Activated CD4-positive, alpha-beta T cell treated with anti-CD3 and anti-CD28 coated beads for 36 hours (primary cell): ENCODE measurements around the gene VAPB. TPM values are rescaled to one million over a fixed set of nuclear protein-coding genes. Genes with fewer than 3 reads are reported as not detected.
"Not testable (repeated sequence)": the region's sequence is repeated elsewhere in the genome, so short reads cannot be mapped to it uniquely, and the experiment has no call there.

ENCODE experiments used
- ATAC-seq: fragments of 200-7000 bp; cut with Tn5 transposase; one replicate; pipeline ENCODE4 v1.10.0; 2021; ENCODE audit warnings: mild to moderate bottlenecking, moderate library complexity
- CTCF ChIA-PET: fragments of 350-600 bp; sonication (Branson Sonifier 250); formaldehyde crosslinking; loops from one replicate; lab custom pipeline; 2021; ENCODE audit warnings: antibody characterized with exemption; lab: Charles Lee
- POLR2A ChIA-PET: fragments of 350-600 bp; sonication (Branson Sonifier 250); formaldehyde crosslinking; loops from one replicate; lab custom pipeline; 2021; ENCODE audit warnings: antibody characterized with exemption, inconsistent platforms; lab: Charles Lee
- DNase-seq: peaks from one replicate; pipeline ENCODE4 v3.0.0-alpha.2; 2020
- H3K27ac Mint-ChIP-seq: one replicate; pipeline ENCODE4 v1.8.0; 2021; ENCODE audit warnings: mixed read lengths
- H3K27me3 Mint-ChIP-seq: one replicate; pipeline ENCODE4 v1.8.0; 2021; ENCODE audit warnings: mixed read lengths
- H3K36me3 Mint-ChIP-seq: one replicate; pipeline ENCODE4 v1.8.0; 2021; ENCODE audit warnings: low read depth, mixed read lengths
- H3K4me1 Mint-ChIP-seq: one replicate; pipeline ENCODE4 v1.8.0; 2021; ENCODE audit warnings: mixed read lengths
- H3K4me3 Mint-ChIP-seq: one replicate; pipeline ENCODE4 v1.8.0; 2021; ENCODE audit warnings: mild to moderate bottlenecking, moderate library complexity, mixed read lengths
- H3K9me3 Mint-ChIP-seq: one replicate; pipeline ENCODE4 v1.8.0; 2021; ENCODE audit warnings: low read depth, mixed read lengths
- intact Hi-C, 2 experiments: fragments of 100-400 bp; cut with DNase I in 1 of 2; cut with micrococcal nuclease in 1 of 2; formaldehyde crosslinking; loops; one replicate each; pipeline versions ENCODE4 v1.14.2 to v1.15.1; 2022 to 2024; cut with DNase I, micrococcal nuclease
- total RNA-seq, 2 experiments: library from RNA; stranded (reverse); gene quantifications; one replicate each; pipeline ENCODE4 v1.2.3, GENCODE V29; 2021

Gene VAPB
- total RNA-seq, 2 experiments from 2014 or later: 43.9 to 54.5 TPM

DNA sequence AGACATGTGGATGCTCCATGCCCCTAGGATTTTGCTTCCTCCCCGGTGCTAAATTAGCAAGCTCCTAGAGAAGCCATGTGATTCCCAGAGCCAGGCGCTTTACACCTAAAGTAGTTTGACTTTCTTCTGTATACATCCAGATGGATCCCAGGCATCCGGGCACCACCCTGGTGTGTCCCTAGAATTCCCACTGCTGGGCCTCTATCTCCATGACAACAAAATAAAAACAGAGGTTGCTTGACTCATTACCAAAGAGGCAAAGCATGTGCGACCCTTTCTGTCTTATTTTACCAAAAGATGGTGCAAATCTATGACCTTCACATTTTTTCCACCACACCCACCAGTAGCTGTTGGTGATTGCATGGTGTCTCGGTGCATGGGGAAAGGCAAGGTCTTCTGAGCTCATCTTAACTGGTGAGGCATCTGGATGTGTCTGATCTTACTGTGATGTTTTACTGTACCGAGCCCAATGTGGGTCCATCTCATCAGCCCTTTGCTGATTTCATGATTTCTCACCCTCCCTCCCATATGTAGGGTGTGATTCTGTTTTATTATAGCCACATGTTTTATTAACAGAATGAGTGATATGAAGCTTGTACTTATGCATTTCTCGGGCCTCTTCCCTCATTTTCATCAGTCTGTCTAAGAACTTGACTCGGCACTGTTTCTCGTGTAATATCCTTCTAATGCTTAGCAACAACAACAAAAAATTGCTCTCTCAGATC, 27.4 kb upstream of the VAPB start:
- peaks cover 28% of the 10 kb centered on the region for H3K36me3 Mint-ChIP-seq
- no peak for DNase-seq
- H3K9me3 Mint-ChIP-seq: no peaks in the 10 kb centered on the region
- no peak for ATAC-seq
- H3K27ac Mint-ChIP-seq: no peak overlapping the region
- no peaks in the 10 kb centered on the region for H3K27me3 Mint-ChIP-seq
- H3K4me1 Mint-ChIP-seq: peaks cover 5% of the 10 kb centered on the region
- POLR2A ChIA-PET: no interaction called here
- CTCF ChIA-PET: interaction anchor here (1.1 to 1.3 kb wide), 2 partner anchors 8 to 125 kb away, joined by 3 read pairs; no protein-coding TSS in a partner anchor
- intact Hi-C loops: no loop called here
- H3K4me3 Mint-ChIP-seq: no peak overlapping the region

GRCh38 chr20:58362206-58362516, 26.9 kb upstream of the VAPB start:
- CTCF ChIA-PET: interaction anchor here (1.3 kb wide), 1 partner anchor 8 kb away, joined by 3 read pairs; no protein-coding TSS in a partner anchor

DNA sequence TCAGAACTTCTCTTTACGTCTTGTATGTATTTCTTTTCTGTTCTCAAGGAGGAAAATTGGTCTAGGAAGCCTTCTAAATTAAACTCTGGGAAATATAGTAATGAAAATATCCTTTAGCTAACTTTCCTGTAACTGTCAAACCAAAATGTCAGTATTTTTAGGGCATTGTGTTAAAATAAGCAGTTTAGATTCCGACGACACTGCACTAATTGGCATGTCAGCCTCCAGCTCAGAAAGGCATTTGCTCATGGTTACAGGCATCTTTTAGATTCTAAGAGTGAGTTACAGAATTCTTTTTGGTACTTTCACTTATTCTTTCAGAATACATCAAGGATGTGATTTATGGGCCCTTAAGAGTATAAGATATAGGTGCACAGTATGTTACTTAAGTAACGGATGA, 26.1 kb upstream of the VAPB start:
- Mint-ChIP-seq H3K27me3 (no peaks in the 10 kb centered on the region), H3K4me1 (peaks cover 5% of the 10 kb centered on the region), H3K27ac (no peak overlapping the region), H3K9me3 (no peaks in the 10 kb centered on the region), H3K36me3 (peaks cover 28% of the 10 kb centered on the region), H3K4me3 (no peak overlapping the region)
- POLR2A ChIA-PET: interaction anchor here (0.6 kb wide), 1 partner anchor 29 kb away, joined by 3 read pairs; no protein-coding TSS in a partner anchor
- ATAC-seq (no peak), DNase-seq (no peak)
- CTCF ChIA-PET: no interaction called here
- intact Hi-C loops: no loop called here

More at GRCh38 chr20:58362206-58362516, 26.9 kb upstream of the VAPB start:
- Mint-ChIP-seq H3K27ac (no peak overlapping the region), H3K9me3 (no peaks in the 10 kb centered on the region), H3K36me3 (peaks cover 28% of the 10 kb centered on the region), H3K4me3 (no peak overlapping the region), H3K27me3 (no peaks in the 10 kb centered on the region), H3K4me1 (peaks cover 5% of the 10 kb centered on the region)
- no peak for ATAC-seq
- intact Hi-C loops: no loop called here
- POLR2A ChIA-PET: no interaction called here
- no peak for DNase-seq

GRCh38 chr20:58366866-58367265, 22.2 kb upstream of the VAPB start:
- Mint-ChIP-seq H3K9me3 (no peaks in the 10 kb centered on the region), H3K27me3 (no peaks in the 10 kb centered on the region), H3K36me3 (peaks cover 20% of the 10 kb centered on the region), H3K4me1 (peaks cover 5% of the 10 kb centered on the region), H3K27ac (no peak overlapping the region), H3K4me3 (no peak overlapping the region)
- DNase-seq (no peak), ATAC-seq (no peak)
- intact Hi-C loops: no loop called here
- ChIA-PET POLR2A (no interaction called here), CTCF (interaction anchor here (0.8 kb wide), 2 partner anchors 16 to 467 kb away, joined by 3 read pairs; no protein-coding TSS in a partner anchor)

DNA sequence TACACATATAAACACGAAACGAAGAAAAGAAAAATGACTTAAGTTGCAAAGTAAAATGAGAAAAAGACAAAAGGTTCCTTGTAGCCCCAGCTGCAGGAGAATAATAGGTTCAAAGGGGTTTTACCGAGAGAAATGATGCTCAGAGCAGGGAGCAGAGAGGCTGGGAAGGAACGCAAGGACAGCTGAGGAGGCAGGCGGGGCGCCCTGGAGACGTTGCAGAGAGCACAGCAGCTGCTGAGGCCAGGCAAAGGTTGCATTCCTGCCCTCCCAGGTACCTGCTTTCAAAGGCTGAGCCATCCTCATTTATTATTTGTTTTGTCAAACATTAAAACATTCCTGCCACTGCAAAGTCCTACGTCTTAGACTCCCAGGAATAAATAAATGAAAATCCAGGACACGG, 16.2 kb upstream of the VAPB start:
- Mint-ChIP-seq H3K4me3 (no peak overlapping the region), H3K9me3 (no peaks in the 10 kb centered on the region), H3K36me3 (no peaks in the 10 kb centered on the region), H3K27ac (no peak overlapping the region), H3K4me1 (no peaks in the 10 kb centered on the region), H3K27me3 (peaks cover 6% of the 10 kb centered on the region)
- CTCF ChIA-PET: no interaction called here
- intact Hi-C loops: no loop called here
- DNase-seq (no peak), ATAC-seq (no peak)
- POLR2A ChIA-PET: no interaction called here

- CTCF ChIA-PET, H3K9me3 Mint-ChIP-seq, ATAC-seq, POLR2A ChIA-PET, H3K4me3 Mint-ChIP-seq, DNase-seq, H3K27ac Mint-ChIP-seq, H3K4me1 Mint-ChIP-seq, H3K36me3 Mint-ChIP-seq, intact Hi-C loops: not testable (repeated sequence)
- H3K27me3 Mint-ChIP-seq: peaks cover 10% of the 10 kb centered on the region
Measured at GRCh38 chr20:58373296-58373695, 15.7 kb upstream of the VAPB start.

GRCh38 chr20:58374027-58374850, 14.8 kb upstream of the VAPB start:
- DNase-seq: no peak
- no peaks in the 10 kb centered on the region for H3K4me1 Mint-ChIP-seq
- POLR2A ChIA-PET: no interaction called here
- no peaks in the 10 kb centered on the region for H3K9me3 Mint-ChIP-seq
- H3K4me3 Mint-ChIP-seq: no peak overlapping the region
- no peak overlapping the region for H3K27ac Mint-ChIP-seq
- ATAC-seq: no peak
- H3K36me3 Mint-ChIP-seq: no peaks in the 10 kb centered on the region
- intact Hi-C loops: no loop called here
- peaks cover 15% of the 10 kb centered on the region for H3K27me3 Mint-ChIP-seq
- CTCF ChIA-PET: interaction anchor here (1.0 kb wide), 1 partner anchor 141 kb away, joined by 3 read pairs; no protein-coding TSS in a partner anchor

DNA sequence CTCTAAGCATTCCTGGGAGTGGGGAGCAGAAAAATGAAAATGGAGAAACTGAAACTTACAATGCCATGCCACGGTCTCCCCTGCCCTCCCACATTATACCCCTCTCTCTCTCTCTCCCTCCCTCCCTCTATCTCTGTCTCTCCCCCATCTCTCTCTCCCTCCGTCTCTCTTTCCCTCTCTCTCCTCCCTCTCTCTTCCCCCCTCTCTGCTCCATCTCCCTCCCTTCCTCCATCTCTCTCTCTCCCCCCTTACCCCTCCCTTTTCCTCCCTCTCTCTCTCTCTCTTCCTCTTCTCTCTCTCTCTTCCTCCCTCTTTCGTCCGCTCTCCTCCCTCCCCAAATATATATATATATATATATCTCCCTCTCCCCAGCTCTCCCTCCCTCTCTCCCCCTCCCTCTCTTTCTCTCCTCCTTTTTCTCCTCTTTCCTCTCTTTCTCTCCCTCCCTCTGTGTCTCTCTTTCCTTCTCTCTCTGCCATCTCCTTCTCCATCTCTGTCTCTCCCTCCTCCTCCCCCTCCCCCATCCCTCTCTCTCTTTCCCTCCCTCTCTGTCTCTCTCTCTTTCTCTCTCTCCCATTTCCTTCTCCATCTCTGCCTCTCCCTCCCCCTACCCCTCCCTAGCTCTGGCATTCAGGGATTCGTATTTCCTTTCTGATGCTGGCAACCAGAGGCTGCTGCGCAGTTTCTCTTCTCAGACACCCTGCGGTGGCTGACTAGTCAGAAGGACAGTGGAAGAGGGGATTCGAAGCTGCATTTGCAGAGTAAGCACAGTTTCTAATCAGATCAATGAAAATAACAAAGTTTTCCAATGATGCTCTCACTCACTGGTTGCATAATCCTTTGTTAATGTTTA, 13.9 kb upstream of the VAPB start:
- H3K27ac Mint-ChIP-seq: no peak overlapping the region
- no peak for ATAC-seq

GRCh38 chr20:58375759-58376352, 13.2 kb upstream of the VAPB start:
- H3K9me3 Mint-ChIP-seq: peaks cover 2% of the 10 kb centered on the region
- POLR2A ChIA-PET: no interaction called here
- CTCF ChIA-PET: interaction anchor here (0.5 to 1.0 kb wide), 2 partner anchors 29 to 142 kb away, joined by 3 to 4 read pairs; no protein-coding TSS in a partner anchor

More for the DNA sequence above, 13.9 kb upstream of the VAPB start:
- Mint-ChIP-seq H3K4me3 (no peak overlapping the region), H3K9me3 (no peaks in the 10 kb centered on the region), H3K4me1 (no peaks in the 10 kb centered on the region), H3K27me3 (peaks cover 16% of the 10 kb centered on the region), H3K36me3 (no peaks in the 10 kb centered on the region)
- intact Hi-C loops: no loop called here
- POLR2A ChIA-PET: no interaction called here
- DNase-seq: no peak
- CTCF ChIA-PET: interaction anchor here (1.0 kb wide), 1 partner anchor 142 kb away, joined by 3 read pairs; no protein-coding TSS in a partner anchor

DNA sequence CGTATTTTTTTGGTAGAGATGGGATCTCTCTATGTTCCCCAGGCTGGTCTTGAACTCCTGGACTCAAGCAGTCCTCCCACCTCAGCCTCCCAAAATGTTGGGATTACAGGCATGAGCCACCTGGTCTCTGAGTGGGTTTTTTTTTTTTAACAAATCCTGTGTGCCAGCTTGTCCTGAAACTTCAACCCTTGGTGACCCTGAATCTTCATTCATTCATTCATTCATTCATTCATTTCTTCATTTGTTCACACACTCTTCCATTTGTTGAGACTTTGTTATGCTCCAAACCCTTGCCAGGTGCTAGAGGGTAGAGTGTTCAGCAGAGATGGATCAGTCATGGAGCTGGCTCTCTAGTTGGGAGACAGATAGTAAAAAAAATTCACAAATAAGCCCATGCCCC, 12.0 kb upstream of the VAPB start:
- Mint-ChIP-seq H3K36me3 (peaks cover 2% of the 10 kb centered on the region), H3K4me3 (no peak overlapping the region), H3K9me3 (peaks cover 9% of the 10 kb centered on the region), H3K27ac (no peak overlapping the region), H3K4me1 (no peaks in the 10 kb centered on the region), H3K27me3 (peaks cover 23% of the 10 kb centered on the region)
- ChIA-PET POLR2A (no interaction called here), CTCF (interaction anchor here (0.8 kb wide), 1 partner anchor 122 kb away, joined by 3 read pairs; no protein-coding TSS in a partner anchor)
- ATAC-seq (no peak), DNase-seq (no peak)
- intact Hi-C loops: no loop called here

More at GRCh38 chr20:58375759-58376352, 13.2 kb upstream of the VAPB start:
- Mint-ChIP-seq H3K4me3 (no peak overlapping the region), H3K27ac (no peak overlapping the region), H3K36me3 (no peaks in the 10 kb centered on the region), H3K4me1 (no peaks in the 10 kb centered on the region), H3K27me3 (peaks cover 18% of the 10 kb centered on the region)
- ATAC-seq (no peak), DNase-seq (no peak)
- intact Hi-C loops: no loop called here
